ENCODE data around the gene C9.
"Not testable (repeated sequence)": the region's sequence is repeated elsewhere in the genome, so short reads cannot be mapped to it uniquely, and the experiment has no call there.

Gene C9

DNA sequence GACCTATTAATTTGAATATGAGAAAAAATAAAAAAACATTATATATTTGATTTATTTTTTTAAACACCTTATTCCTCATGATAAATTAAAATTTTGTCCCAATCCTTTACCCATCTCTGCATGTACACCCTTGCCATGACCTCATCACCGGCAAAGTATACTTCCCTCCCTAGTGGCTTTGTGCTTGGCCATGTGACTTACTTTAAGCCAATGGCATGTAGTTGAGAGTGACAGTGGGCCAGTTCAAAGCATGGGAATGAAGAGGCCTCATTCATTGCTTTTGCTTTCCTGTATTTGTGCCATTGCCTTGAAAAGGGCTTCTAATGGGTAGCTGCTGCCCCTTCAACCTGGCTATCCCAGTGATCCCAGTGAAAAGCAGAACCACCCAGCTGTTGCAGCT lies 31.2 kb downstream of the C9 start:
- DNase-seq (ENCODE audit: extremely low read depth in 1 of 2, low read depth in 1 of 2): no peak

DNA sequence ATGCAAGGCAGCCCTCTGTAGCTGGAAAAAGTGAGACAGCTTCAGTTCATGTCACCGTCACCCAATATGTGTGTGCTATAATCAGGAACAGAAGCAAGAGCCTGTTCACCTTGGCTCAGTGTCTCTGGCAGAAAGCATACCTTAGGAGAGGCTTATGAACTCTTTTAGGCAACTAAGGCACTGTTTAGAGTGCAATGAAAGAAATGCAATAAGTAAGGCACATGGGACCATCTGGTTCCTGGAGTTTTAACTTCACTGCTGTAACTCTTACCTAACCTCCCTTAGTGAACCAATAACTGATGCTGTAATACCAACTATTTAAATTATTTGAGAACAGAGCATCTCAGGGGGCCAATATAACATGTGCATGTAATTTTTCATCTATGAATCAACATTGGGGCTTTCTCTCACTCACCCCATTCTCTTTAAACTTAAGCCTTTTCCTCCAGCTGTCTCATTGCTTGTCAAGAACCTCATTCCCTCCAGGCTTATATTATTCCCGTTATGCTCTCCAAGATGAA lies 32.4 kb downstream of the C9 start:
- DNase-seq (ENCODE audit: extremely low read depth in 1 of 2, low read depth in 1 of 2): no peak

DNA sequence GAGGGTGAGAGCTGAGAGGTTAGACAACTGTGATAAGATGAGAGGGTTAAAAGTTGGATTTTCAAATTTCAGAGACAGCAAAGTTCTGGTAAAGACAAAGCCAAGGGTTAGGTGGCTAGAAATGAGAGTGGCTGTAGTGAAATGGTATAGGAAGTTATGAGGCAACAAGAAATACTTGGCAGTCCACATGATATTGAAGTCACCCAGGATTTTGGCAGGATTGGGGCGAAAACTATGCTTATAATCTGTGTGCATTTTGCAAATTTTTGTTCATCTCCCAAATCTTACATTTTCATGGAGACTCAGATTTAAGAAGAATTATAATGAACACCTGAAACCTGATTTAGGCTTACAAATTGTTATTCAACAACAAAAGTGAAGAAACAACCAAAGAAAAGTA lies 35.6 kb downstream of the C9 start:
- no peak for DNase-seq (ENCODE audit: extremely low read depth in 1 of 2, low read depth in 1 of 2)

DNA sequence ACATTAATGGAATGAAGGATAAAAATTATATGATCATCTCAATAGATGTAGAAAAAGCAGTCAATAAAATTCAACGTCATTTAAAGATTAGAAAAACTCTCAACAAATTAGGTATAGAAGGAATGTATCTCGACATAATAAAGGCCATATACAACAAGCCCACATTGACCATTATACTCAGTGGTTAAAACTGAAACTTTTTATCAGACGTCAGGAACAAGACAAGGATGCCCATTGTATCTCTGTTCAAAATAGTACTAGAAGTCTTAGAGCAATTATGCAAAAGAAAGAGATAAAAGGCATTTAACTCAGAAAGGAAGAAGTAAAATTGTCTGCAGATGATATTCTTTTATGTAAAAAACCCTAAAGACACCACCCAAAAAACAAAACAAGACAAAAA lies 40.8 kb downstream of the C9 start:
- no peak for DNase-seq (ENCODE audit: extremely low read depth in 1 of 2, low read depth in 1 of 2)

DNA sequence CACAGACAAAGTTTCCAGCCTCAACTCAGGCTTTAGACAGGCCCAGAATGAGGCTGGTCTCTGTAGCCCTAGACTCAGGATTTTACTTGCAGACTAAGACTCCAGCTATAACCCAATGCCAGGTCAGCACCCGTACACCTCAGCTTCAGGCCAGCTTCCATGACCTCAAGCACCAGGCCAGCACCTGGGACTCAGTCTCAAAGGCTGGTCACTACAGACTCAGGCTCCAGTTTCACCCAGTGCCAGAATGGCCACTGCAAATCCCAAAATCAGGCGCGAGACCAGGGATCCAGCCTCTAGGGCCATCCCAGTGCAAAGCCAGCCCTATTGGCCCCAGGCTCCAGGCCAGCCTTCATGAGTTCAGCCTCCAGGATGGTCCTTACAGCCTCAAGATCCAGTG lies 44.9 kb downstream of the C9 start:
- DNase-seq (ENCODE audit: extremely low read depth in 1 of 2, low read depth in 1 of 2): no peak

DNA sequence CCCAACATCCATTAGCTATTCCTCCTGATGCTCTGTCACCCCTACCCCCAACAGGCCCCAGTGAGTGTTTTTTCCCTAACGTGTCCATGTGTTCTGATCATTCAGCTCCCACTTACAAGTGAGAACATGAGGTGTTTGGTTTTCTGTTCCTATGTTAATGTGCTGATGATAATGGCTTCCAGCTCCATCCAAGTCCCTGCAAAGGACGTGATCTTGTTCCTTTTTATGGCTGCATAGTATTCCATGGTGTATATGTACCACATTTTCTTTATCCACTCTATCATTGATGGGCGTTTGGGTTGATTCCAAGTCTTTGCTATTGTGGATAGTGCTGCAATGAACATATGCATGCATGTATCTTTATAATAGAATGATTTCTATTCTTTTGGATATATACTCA lies 47.8 kb downstream of the C9 start:
- not testable (repeated sequence) for DNase-seq (ENCODE audit: extremely low read depth in 1 of 2, low read depth in 1 of 2)

DNA sequence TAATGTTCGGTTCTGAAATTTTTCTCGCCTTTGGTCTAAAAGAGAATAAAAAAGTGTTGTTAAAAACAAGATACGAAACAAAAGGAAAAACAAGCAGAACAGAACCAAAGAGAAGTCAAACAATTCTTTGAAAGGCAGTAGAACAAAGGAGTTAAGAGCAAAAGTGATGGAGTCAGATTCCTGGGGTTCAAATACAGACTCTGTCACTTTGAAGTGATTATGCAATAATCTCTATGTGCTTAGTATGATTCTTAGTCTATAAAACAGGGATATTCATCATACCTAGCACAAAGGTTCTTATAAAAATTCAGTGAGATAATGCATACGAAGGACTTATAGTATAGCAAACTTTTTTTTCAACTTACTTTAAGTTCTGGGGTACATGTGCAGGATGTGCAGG lies 48.3 kb downstream of the C9 start:
- DNase-seq (ENCODE audit: extremely low read depth in 1 of 2, low read depth in 1 of 2): no peak

DNA sequence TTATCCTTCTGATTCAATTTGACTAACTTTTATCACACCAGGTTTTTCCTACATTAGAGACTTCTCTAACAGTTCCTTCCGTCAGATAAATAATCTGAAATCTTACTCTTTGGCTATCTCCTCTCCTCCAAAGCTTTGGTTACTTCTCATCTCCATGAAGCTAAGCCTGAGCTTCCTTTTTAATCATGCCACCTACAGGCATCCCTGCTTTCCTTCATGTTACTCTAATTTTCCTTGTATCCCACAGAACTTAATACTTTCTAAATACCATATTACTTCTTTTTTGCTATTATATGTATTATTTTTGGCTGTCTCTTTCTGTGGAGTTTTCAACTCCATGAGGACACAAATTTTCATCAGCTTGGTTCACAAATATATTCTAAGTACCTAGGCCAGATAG lies 49.7 kb downstream of the C9 start:
- no peak for DNase-seq (ENCODE audit: extremely low read depth in 1 of 2, low read depth in 1 of 2)

DNA sequence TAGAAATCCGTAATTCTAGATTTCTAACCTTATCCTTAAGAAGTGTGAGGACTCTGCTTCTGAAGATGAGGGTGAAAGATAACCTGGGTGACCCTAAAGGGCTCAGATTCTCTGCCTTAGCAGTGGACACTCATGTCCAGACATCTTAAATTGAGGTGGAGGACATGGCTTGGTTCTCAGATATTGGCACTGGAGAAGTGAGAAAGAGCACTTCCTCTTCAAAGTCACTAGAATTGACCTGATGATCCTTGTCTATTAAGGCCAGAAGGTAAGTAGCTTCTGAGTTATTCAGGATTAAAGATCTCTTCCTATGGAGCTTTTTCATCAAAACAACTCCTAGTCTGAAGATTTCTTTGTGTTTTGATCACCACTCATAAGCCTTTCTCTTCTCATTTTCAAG lies 54.8 kb downstream of the C9 start:
- DNase-seq (ENCODE audit: extremely low read depth in 1 of 2, low read depth in 1 of 2): no peak

DNA sequence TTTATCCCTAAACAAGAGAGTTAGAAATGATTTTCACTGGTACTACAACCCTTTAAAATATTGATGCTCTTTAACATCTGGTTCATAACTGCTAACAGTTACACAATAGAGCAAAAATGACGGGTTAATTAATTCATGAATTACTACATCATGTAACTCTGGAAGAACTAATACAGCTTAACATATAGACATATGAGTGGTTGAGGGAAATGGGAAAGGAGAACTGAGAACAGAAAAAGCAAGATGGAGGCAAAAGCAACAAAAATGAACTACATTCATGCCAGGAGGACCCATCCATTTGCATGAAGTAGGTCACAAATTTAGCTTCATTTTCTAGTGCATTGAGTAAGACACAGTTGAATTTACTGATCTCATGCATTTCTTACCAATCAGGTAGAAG lies 61.8 kb downstream of the C9 start:
- DNase-seq (ENCODE audit: extremely low read depth in 1 of 2, low read depth in 1 of 2): no peak

DNA sequence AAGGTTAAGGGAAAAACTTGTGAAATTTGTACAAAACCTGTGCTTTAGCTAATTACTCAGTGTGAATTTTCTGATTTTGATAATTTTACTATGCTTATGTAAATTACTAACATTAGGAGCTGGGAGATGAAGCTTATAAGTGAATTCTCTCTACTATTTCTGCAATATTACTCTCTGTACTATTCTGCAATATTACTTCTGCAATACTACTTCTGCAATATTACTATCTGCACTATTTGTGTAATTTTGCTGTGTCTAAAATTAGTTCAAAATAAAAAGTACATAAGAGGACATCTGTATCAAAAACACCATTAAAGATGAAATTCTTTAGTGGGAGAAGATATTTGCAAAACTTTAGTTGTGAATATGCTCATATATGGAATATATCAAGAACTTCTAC lies 62.9 kb downstream of the C9 start:
- DNase-seq (ENCODE audit: extremely low read depth in 1 of 2, low read depth in 1 of 2): no peak

DNA sequence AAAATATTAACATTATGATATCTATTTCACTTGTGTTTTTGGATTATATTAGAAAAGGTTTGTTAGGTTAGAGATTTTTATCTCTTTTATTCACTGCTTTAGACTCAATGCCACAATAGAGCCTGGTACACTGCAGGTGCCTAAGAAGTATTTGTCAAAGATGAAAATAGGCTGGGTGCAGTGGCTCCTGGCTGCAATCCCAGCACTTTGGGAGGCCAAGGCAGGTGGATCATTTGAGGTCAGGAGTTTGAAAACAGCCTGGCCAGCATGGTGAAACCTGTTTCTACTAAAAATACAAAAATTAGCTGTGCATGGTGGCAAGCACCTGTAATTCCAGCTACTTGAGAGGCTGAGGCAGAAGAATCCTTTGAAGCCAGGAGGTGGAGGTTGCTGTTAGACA lies 64.3 kb downstream of the C9 start:
- no peak for DNase-seq (ENCODE audit: extremely low read depth in 1 of 2, low read depth in 1 of 2)

DNA sequence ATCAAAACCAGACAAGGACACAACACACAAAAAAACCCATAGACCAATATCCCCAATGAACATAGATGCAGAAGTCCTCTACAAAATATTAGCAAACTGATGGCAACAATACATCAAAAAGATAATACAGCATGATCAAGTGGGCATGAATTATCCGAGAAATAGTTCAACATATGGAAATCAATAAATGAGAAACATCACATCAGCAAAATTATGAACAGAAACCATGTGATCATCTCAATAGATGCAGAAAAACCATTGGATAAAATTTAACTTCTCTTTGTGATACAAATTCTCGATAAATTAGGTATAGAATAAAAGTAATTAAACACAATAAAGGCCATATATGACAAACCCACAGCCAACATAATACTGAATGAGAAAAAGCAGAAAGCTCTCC lies 69.6 kb downstream of the C9 start:
- no peak for DNase-seq (ENCODE audit: extremely low read depth in 1 of 2, low read depth in 1 of 2)

DNA sequence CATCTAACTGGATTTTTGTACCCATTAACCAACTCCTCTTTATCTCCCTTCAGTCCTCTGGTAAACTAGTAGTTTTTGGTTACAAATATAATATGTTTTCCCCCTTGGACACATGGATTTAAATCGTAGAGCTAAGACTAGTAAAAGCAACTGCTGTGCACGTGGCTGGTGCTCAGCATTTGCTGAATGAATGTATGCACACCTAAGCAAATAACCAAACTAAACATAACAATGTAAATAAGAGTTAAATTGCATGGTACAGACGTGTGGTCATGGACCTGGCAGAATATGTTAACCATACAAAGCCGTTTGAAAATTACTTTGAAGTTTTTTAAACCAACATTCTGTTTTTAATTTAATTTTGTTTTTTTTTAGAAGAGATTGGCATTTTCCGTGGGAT lies 79.7 kb downstream of the C9 start:
- DNase-seq (ENCODE audit: extremely low read depth in 1 of 2, low read depth in 1 of 2): no peak

DNA sequence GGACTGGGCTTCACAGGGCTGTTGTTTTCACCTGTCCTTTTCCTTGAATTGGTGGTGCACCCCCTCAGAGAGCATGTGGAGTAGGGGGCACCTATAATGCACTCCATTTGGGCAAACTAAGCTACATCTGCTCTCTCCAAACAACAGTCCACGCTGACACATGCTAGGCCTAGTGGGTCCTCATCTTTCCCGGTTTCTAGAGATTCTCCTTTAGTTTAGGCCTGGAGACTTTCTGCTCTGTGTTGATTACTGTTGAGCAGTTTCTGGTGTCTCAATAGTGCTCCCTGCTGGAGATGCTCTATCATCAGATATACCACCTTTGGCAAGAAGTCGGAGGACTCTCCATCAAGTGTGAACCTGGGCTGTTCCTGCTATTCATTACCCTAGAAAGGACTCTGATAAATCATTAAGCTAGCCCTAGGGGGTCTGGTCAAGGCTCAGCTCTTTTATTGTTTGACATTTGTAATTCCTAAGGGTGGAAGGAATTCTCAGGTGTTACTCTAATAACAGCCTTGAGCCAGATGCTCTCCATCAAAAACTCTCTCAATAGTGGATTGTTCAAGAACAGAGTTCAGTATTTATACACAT lies 81.0 kb downstream of the C9 start:
- peak in 1 of 2 donors; percentile 20 for DNase-seq (ENCODE audit: extremely low read depth in 1 of 2, low read depth in 1 of 2)

DNA sequence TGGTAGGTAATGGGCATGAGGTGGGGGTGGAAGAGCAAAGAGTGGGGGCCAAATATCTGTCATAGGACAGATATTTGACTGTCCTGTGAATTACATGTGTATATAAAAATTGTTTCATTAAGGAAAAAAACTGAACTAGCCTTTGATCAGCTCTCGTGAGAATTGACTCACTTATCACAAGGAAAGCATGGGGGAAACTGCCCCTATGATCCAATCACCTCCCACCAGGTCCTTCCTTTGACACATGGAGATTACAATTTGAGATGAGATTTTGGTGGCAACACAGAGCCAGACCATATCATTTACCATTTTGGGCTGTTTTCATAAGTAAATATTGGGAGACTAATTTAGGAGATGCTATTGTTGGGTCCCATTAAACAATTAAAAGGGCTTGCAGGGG lies 81.7 kb downstream of the C9 start:
- no peak for DNase-seq (ENCODE audit: extremely low read depth in 1 of 2, low read depth in 1 of 2)

DNA sequence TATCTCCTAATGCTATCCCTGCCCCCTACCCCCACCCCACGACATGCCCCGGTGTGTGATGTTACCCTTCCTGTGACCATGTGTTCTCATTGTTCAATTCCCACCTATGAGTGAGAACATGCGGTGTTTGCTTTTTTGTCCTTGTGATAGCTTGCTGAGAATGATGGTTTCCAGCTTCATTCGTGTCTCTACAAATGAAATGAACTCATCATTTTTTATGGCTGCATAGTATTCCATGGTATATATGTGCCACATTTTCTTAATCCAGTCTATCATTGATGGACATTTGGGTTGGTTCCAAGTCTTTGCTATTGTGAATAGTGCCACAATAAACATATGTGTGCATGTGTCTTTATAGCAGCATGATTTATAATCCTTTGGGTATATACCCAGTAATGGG lies 88.4 kb downstream of the C9 start:
- DNase-seq (ENCODE audit: extremely low read depth in 1 of 2, low read depth in 1 of 2): not testable (repeated sequence)

DNA sequence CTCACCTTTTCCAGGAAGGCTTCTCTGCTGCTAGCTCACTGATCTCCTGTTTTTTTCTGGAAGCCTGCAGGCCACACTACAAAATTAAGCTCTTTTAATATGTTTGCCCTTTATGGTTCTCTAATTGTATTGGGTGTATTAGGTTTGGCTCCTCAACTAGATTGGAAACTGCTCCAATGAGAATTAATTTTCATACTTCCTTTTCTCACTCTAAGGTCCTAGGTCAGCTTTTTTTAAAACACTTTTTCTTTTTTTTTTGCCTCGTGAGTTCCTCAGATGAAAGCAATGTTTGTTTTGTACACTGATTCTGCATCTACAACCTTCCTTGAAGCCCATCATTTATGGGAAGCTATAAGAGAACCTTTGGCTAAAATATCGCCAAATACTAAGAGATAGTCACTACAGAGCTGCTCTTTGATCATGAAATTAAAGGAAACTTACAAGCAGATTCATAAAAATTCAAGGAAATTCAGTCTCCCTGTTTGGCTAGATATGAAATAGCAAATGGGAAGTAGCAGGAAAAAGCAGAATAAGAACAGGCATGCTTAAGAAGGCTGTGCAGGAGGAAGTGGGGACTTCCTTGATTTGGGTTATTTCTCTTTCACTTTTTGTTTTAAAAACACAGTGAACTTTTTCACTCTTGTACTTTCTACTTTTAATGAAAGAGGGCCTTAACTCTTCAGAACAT lies 89.8 kb downstream of the C9 start:
- no peak for DNase-seq (ENCODE audit: extremely low read depth in 1 of 2, low read depth in 1 of 2)

DNA sequence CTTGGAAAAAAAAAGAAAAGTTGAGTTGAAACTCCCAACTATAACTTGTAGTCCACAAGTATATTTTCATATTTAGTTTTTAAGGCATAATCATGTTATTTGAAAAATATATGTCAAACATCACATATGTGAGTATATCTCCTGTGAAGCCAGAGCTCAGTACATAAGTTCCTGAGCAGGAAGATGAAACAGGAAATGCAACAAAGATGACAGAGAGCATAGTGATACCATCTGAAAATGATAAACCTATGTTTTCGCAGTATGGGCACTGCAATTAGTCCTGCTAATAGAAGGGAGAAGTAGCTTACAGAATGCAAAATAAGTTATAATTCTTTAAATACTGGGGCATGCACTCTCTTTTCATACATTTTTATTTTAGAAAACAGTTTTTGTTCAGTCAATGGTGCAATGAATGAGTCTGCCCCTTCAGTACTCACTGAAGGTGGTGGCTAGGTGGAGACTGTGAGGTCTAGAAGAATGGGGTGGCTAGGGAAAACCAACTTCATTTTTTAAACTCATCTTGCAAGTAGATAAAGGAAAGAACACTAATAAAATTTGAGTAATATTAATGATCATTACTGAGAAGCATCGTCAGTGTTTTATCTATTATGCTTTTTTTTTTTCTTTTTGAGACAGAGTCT lies 90.9 kb downstream of the C9 start:
- no peak for DNase-seq (ENCODE audit: extremely low read depth in 1 of 2, low read depth in 1 of 2)

DNA sequence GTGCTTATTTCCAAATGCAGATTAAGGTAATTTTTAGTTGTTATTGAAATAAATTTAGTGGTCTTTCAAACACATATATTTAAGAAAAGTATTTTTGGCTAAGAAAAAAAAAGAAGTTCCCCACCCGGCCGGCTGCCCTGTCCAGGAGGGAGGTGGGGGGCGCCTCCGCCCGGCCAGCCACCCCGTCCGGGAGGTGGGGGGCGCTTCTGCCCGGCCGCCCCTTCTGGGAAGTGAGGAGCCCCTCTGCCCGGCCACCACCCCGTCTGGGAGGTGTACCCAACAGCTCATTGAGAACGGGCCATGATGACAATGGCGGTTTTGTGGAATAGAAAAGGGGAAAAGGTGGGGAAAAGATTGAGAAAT lies 91.4 kb downstream of the C9 start:
- not testable (repeated sequence) for DNase-seq (ENCODE audit: extremely low read depth in 1 of 2, low read depth in 1 of 2)

DNA sequence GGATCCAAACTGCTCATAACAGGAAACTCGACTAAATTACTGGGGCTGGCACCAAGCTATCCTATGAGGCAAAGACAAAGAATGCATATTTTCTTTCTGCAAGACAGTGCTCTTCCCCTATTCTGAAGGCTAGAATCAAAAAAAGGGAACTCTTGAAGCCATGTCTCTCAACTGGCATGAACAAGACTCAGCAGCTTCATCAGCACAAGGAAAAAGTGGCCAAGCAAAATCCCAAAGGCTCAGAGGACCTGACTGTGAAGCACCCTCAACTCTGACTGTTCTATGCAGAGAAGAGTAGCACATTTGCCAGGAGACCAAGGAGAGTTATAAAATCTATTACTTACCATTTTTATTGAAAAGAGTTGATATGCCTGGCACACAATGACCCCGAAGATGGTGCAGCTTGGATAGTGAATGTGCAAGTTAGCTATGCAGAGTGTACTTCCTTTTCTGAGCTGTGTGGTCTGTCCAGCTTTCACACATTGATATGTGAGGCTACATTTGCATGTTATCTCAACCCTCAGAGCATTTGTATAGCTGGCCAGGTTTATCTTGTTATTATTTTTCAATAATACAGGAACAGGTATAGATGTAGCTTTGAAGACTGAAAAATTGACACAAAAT lies 94.0 kb downstream of the C9 start:
- no peak for DNase-seq (ENCODE audit: extremely low read depth in 1 of 2, low read depth in 1 of 2)

DNA sequence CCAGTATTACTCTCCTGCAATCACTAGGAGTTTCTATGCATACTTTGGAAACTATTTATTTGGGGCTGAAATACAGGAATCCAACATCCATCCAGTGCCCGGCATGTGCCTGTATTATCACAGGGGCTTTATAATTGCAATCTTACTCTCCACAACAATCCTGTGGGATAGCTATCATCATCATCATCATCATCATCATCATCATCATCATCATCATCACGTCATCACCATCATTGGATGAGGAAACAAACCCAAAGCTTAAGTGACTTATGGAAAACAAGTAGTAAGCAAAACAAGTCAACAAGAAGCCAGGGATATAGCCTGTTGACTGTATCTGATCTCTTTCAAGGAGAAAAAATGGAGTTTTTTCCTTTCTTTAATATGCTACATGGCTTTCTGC lies 97.1 kb downstream of the C9 start:
- no peak for DNase-seq (ENCODE audit: extremely low read depth in 1 of 2, low read depth in 1 of 2)

Measured in stimulated activated CD8-positive, alpha-beta memory T cell treated with anti-CD3 and anti-CD28 coated beads, Interleukin-7, amount 100 ng/mL, for 48 hours (primary cell).